Activated T-helper 1 cell treated with anti-CD3 and anti-CD28 coated beads, Interleukin-2, amount 50 U/mL, for 16 hours (primary cell): ENCODE data around the gene ZNF385D.

Experiments used
- DNase-seq, 2 donors: peaks; one replicate each; pipeline ENCODE4 v3.0.0-alpha.2; 2020; ENCODE audit warnings: low read depth in 1 of 2, low spot score in 1 of 2

ZNF385D gene

DNA sequence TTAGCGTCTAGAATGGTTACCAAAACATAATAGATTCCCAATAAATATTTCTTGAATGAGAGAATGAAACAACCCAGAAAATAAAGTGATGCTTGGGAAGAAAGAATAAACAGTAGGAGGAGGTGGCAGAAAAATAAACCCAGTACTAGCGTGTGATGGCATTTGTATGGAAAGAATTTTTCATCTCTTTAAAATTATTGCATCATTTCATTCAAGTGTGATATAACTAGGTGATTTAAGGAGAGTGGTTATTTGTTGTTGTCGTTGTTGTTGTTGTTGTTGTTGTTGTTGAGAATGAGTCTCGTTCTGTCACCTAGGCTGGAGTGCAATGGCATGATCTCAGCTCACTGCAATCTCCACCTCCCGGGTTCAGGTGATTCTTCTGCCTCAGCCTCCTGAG is 293.9 kb downstream of the ZNF385D start:
- no peak for DNase-seq

DNA sequence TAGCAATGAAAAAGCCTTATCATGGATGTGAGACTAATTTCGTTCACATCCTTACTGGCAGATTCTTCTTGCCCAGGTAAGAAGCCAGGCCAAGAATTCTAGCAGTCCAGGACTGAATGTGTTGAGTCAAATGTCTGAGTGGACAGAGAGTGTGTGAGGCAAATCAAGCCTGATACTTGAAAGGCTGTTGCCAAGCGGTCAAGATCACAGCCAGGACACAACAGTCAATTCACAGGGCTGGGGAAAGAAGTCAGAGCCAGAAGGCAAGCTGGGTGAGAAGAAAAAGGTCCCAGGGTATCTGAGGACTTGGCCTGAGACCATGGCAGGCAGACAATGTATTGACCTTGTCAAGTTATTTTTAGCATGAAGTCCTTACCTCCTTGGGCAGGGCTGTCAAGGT is 301.3 kb downstream of the ZNF385D start:
- DNase-seq: no peak

DNA sequence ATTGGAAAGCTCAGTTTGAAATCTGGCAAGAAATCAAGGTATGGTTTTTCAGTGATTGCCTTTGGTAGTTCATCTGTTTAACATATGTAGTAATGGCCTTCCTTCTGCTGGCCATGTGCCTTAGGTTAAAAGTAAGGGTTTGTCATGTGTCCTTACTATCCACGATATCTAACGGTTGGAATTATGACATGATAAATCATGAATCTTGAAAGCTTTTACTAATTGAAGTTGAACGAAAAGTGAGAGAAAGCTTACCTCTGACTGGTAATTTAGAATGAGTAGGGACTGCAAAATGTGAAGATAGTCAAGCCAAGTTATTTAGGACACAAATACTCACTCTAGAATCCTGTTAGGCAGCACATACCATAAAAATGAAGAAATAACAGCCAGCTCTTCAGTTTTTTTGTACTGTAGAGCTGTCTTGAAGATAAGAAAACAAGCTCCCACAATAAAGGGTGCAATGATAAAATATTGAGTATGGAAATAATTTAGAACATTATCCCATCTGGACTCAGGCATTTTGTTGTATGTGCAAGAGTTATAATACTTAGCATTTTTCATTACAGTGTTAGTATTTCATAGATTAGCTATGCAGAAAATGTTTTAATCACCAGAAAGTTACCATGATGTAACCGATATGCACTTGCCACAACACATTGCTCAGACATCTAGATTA is 303.4 kb downstream of the ZNF385D start:
- DNase-seq: no peak

DNA sequence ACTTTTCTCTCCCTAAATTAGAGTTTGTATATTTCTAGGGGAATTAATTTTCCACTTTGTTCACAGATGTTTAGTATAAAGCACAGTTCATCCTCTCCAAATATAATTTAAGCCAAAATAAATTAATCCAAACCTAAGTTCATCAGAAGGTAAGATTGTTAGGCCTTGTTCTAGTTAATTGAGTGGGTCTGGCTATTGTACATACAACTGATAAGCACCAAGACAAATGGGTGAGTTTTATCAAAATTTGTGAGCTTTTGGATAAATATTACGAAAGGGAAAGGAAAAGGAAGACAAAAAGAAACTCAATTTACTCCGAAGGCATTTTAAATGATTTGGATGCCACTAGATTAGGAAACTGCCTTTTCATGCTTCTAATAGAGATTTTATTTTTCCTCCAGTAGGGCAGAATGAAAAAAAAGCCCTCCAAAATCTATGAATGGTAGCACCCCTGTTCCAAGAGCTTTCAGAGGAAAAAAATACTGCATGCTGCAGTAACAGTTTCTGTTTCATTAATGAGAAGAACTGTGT is 304.0 kb downstream of the ZNF385D start:
- no peak for DNase-seq

DNA sequence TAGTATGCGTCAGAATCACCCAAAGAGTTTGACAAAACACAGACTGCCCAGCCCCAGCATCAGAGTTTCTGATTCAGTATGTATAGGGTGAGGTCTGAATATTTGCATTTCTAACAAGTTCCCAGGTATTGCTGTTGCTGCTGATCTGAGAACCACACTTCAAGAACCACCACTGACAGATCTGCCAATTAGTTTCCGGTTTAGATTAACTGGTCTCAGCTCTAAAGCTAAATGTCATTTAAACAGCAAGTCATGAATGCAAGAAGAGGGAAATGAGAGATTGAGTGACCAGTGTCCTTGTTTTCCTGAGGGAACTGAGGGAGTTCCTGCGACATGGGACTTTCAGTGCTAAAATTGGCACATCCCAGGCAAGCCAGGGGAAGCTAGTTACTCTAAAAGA is 305.0 kb downstream of the ZNF385D start:
- DNase-seq: no peak

DNA sequence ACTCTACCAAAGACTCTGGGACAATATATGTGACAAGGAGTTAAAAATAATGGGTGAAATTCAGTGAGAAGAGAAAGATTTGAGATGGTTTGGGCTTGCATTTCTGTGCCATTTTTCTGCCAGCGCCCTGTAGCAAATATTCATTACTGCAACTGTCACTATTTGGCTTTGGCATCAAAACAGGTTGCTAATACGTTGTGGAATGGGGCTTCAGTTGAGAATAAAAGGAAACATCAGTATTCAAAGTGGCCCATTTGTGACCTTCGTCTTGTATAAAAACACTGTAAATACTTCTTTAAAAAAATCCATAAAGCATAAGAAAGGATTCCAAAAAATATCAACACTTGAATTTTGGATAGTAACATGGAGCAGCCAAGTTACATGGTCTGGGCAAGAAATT is 309.2 kb downstream of the ZNF385D start:
- no peak for DNase-seq

DNA sequence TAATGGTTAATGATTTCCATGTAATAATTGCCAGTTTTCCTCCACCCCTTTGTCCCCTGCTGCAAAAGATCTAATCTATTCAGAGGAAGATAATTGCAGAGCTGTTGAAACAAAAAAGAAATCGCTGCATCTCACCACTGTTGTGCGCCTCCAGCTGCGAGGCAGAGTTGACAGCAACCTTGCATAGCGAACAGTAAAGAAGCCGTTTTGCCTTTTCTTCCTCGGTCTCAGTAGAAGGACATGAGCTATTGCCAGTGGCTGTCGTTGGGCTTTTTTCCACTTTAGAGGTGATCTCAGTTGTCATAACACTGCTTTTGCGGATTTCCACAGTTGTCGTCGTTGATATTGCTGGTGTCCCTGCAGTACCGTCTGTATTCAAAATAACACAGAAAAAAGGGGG is 314.2 kb downstream of the ZNF385D start:
- no peak for DNase-seq

DNA sequence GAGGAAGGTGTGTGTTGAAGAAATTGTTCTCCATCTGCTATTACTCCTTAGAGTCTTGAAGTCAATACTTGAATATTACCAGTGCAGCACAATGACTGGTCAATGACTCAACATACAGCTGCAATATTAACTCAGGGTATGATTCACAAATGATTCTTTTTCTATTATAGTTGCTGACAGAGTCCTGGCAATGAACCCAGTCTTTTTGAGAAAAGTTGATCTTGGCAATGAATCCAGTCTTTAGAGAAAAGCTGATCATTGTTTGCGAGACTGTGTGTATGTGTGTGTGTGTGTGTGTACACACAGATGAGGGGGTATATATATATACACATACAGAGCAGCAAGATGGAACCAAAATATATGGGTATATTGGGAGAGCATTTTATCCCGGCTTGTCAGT is 315.1 kb downstream of the ZNF385D start:
- DNase-seq: no peak

DNA sequence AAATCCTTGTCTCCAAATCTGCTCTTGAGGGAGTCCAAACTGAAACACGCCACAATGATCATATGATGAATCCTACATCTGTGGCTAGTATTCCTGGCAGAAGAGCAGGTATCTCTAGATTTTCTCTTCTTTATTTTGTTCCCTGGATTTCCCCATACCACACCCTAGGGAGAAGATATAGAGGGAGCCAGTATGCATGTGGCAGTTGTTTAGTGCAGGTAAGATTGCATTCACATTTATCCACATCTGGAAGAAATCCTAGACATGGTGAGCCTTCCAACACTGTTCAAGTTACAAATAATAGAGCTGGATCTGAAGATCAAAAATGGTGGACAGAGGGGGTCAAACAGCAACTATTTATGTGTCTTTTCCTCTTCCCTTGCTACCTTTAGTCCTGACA is 316.7 kb downstream of the ZNF385D start:
- DNase-seq: no peak

DNA sequence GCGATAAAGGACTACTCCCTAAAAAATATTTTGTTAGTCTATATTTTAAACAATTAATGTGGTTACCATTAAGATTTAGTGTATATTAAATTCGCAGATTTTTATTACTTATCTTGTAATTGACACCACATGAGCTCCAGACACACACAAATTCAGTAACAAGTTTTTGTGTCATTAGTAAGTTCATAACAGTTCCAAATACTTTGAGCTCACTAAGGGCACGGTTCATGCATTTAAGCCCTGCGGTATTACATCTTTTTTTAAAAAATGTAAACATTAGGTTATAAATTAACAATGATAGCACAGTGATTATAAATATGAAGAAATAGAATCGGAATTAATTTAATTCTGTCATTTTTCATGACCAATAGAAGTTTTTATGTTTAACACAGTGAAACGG is 317.3 kb downstream of the ZNF385D start:
- no peak for DNase-seq

DNA sequence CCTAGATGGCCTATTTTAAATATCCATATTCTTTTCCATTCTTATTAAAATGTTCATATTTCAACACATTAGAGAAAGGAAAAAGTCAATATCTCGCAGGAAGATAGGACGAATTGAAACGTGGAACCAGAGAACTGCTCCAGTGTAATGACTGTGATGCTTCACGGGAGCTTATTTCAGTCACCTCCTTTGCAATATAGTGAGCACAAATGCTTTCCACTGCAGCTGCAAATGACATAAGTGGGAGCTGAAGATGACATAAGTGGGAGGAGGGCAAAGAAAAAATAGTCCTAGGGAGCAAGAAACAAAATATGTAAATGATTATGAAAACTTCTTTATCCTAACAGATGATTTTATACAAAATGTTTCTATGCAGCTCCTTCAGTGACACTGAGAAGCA is 324.1 kb downstream of the ZNF385D start:
- no peak for DNase-seq

DNA sequence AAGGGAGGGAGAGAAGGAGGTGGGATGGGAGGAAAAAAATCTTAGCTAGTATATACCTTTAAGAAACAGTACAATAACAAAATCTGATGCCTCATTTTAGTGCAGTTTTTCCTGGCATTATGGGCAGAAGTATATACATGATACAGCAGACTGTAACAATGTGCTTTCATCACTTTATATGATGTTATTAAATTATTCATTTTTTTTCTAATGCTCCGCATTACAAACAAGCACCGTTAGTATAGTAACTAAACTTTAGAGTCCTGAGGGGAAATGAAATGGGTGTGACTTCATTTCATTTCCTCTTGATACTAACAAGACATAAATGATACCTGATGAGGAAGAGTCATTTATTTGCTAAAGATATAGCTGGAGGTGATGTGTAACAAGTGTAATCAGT is 325.3 kb downstream of the ZNF385D start:
- no peak for DNase-seq

DNA sequence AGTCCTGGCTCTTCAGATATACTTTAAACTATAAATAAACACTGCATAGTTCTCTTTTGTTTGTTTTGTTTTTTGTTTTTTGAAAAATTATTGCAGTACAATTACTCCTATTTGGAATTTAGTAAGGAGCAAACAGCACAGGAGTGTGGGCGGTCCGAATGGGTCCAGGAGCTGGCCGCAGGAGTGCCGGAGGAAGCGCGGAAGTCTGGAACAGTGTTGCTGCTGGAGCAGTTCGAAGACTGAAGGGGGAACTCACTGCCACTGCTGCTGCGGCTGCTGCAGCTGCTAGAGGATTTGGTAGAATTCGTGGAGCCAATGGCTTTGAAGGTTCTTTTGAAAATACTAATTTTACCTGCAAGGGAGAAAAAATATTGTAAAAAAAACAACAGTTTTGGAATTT is 329.9 kb downstream of the ZNF385D start:
- no peak for DNase-seq

DNA sequence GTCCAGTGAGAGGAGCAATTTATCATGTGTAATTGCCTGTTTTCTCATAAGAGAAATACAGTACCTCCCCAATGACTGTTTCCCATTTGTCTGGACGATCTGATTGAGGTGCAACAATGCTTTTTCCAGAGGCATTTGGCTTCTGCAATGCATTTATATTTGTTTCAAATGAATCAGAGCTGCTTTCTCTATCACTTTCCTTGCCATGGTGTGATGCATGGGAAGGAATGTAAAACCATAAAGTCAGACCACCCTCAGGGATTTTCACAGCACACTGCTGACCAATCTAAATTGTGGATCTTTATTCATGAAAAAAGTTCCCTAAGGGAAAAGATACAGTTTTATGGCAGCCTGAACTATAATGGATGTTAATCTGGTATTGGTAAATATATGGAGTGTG is 333.0 kb downstream of the ZNF385D start:
- DNase-seq: no peak

DNA sequence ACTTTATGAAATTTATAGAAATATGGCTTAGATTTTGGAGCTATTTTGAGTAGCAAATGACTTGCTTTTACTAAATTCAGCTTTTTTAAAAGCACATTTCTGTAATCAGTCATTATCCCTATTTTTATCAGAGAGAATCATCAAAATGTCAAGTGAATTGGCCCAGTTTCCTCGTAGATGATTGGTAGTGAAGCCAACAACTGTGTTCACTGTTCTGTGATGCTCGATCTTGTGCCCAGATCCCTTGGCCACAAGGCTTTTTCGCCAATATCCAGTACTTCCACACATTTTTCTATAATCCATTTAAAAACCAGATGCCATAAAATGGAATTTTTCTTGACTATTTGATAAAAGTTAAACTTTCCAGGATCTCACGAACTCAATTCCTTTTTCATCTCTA is 336.5 kb downstream of the ZNF385D start:
- no peak for DNase-seq

DNA sequence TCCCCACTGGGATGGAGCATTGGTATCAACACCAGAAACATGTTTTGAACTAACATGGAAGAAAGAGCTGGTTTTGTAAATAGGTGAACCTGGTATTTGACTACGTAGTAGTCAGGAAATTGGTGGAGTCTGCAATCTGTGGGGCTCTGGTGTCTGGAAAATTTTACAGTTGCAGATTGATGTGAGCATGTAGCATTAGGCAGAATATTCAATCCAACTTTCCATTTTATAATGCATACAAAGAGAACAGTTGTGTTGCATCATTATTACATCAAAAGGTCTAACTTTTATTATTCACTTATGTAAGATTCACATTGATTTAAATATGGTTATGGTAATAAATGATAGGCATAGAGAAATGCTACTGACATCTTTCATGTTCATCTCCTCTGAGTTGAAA is 340.0 kb downstream of the ZNF385D start:
- no peak for DNase-seq

DNA sequence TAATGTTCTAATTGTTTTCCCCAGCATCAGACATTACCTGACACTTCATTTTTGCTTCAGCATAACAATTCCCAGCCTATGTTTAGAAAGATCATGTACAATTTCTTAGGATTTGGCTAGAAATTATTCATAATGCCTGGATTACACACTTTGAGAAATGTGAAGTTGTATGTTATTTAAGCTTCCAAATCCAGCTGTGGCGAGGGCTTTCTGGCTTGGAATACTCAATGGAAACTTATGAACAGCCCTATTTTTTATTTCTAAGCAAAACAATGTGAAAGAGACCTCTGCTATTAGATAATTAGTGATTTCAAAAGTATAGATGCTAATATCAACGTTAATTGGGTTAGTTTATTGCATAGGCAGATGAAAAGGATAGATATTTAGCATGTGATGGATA is 341.6 kb downstream of the ZNF385D start:
- no peak for DNase-seq

DNA sequence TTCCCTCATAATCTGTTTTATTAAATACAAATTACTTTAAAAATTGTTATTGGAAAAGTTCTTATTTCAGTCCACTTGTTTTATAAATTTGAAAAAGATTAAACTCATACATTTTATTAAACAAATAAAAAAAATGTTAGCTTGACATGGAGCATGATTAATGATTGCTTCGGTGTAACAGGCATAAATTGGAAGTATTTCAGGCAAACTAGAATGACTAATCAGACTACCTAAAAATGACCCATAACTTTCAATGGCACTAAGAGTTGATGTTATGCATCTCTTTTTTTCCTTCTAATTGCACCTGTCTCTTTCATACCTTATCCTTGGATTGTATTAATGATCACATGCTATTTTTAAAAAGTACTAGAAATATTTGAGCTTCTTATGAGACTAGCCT is 343.3 kb downstream of the ZNF385D start:
- no peak for DNase-seq

DNA sequence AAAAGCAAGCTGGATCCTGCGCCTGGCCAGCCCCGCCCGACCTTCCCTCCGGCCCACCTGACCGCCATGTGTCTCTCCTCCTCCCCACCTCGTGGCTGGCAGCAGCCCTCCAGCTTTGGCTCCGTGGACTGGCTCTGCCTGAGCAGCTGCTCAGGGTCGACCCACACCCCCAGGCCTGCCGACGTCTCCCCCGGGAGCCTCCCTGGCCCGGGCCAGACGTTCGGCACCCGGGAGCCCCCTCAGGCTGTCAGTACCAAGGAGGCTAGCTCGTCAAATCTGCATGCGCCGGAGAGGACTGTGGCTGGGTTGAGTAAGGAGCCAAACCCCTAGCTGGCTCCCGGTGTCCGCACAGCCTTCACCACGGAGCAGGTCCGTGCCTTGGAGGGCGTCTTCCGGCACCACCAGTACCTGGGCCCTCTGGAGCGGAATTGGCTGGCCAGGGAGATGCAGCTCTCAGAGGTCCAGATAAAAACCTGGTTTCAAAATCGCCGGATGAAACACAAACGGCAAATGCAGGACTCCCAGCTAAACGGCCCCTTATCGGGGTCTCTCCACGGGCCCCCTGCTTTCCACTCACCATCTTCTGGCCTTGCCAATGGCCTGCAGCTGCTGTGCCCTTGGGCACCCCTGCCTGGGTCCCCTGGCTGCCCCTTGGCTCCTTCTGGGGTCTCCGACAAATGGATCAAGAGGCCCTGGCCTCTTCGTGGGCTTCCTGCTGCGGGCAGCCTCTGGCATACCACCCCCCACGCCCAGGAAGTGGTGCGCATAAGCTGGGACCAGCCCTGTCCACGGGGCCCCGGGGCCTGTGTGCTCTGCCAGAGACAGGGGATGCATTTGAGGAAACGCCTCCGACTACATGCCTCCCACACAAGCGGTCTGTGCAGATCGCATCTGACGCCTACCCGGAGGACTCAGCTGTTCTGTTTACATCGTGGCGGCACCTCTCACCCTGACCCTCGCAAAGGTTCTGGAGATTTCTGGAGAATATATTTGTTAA is 345.0 kb downstream of the ZNF385D start:
- DNase-seq: no peak

DNA sequence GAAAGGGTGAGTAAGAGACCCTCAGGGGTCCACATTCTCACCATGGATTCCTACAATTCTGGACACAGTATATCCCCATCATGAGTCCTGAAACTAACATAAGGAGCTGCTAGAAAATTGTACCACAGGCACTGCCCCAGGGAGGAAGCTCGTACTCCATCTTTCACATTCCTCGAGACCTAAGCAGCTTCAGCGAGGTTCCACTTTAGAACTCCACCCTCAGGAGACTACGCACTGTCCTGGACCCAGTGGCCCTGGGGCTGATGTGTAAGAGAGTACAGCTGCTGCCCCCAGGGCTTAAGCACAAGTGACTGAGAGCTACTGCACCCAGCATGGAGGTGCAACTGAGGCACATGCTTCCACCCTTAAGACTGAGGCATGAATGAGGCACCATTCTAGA is 352.5 kb downstream of the ZNF385D start:
- no peak for DNase-seq

DNA sequence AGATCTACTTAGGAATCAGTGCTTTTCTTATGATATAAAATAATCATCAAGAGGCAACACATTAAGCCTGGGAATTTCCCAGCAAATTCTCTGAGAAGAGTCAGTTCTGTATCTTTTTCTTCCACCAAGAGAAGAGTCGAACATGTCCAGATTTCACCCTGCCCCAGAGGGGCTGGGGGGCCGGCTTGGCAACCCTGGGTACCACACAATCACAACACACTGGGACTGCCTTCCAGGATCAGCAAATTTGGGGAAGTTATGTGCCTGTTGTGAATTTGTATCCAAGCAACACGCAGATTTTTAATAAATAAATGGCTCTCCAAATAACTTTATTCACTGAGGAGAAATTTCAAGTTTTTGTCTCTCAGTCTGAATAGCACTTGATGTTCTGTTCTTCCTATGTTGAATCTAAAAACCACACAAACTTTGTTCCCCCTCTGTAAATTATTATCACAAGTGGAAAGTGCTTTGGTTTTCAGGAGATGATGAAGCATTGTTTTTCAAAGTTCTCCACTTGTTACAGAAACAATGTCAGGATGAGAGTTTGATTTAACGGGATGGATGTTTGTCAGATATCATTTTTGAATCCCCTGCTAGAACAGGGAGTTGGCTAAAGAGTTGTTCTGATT is 357.2 kb downstream of the ZNF385D start:
- no peak for DNase-seq

DNA sequence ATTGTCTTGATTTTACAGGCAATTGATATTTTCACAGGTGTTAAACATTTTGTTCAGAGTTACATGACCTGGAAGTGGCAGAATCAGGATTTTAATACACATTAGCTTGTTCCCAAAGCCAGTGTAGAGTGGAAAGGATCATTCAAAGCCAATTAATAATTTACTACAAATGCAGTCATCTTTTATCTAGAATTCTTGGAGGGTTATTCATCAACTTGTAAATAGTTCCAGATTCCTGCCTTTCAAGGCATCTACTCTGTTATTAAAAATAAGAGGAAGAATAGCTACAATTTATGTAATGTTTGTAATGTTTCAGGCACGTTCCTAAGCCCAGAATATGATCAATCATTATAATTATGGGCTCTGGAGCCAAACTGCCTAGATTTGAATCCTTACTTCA is 358.5 kb downstream of the ZNF385D start:
- DNase-seq: no peak
